TTC549 (cell line): ENCODE results near the gene MARF1.
"Not testable (repeated sequence)": the region's sequence is repeated elsewhere in the genome, so short reads cannot be mapped to it uniquely, and the experiment has no call there.

ENCODE experiments used
- FAIRE-seq: peaks from 2 replicates; lab custom pipeline; 2012; peaks lifted over from hg19 to GRCh38; lab: Jason Lieb, UNC

The MARF1 gene

GRCh38 chr16:15643048-15643945 lies at the start of gene MARF1:
MARF1 (minus strand) TSS chr16:15643154; CDS start chr16:15639233, 3,921 bp downstream.
- FAIRE-seq = no peak

- FAIRE-seq = not testable (repeated sequence)
These were observed 49.6 kb upstream of the MARF1 start for GRCh38 chr16:15692508-15692907.

- FAIRE-seq = no peak
These were observed 48.1 kb upstream of the MARF1 start for GRCh38 chr16:15691046-15691445.

GRCh38 chr16:15690296-15690695 lies 47.3 kb upstream of the MARF1 start:
- no peak for FAIRE-seq

- FAIRE-seq = no peak
These were observed 46.3 kb upstream of the MARF1 start for GRCh38 chr16:15689290-15689689.

- FAIRE-seq = no peak
These were observed 43.3 kb upstream of the MARF1 start for GRCh38 chr16:15686287-15686686.

GRCh38 chr16:15682105-15682570 lies 39.2 kb upstream of the MARF1 start:
- FAIRE-seq = no peak

GRCh38 chr16:15677447-15677846 lies 34.5 kb upstream of the MARF1 start:
- no peak for FAIRE-seq

GRCh38 chr16:15676506-15676905 lies 33.6 kb upstream of the MARF1 start:
- FAIRE-seq = no peak

GRCh38 chr16:15674571-15674970 lies 31.6 kb upstream of the MARF1 start:
- FAIRE-seq = no peak

GRCh38 chr16:15672514-15673167 lies 29.7 kb upstream of the MARF1 start:
- FAIRE-seq = no peak

- FAIRE-seq = not testable (repeated sequence)
These were observed 29.2 kb upstream of the MARF1 start for GRCh38 chr16:15672127-15672513.

GRCh38 chr16:15671530-15672117 lies 28.7 kb upstream of the MARF1 start:
- FAIRE-seq = no peak

GRCh38 chr16:15667091-15667742 lies 24.3 kb upstream of the MARF1 start:
- FAIRE-seq = no peak

- FAIRE-seq = no peak
These were observed 22.2 kb upstream of the MARF1 start for GRCh38 chr16:15665107-15665506.

- FAIRE-seq = no peak
These were observed 17.2 kb upstream of the MARF1 start for GRCh38 chr16:15660203-15660601.

GRCh38 chr16:15658556-15658955 lies 15.6 kb upstream of the MARF1 start:
- FAIRE-seq = no peak

- FAIRE-seq = no peak
These were observed 15.2 kb upstream of the MARF1 start for GRCh38 chr16:15658149-15658548.

GRCh38 chr16:15655561-15655960 lies 12.6 kb upstream of the MARF1 start:
- not testable (repeated sequence) for FAIRE-seq

GRCh38 chr16:15654591-15654990 lies 11.6 kb upstream of the MARF1 start:
- no peak for FAIRE-seq

- FAIRE-seq = no peak
These were observed 10.3 kb upstream of the MARF1 start for GRCh38 chr16:15653227-15653626.

- no peak for FAIRE-seq
These were observed 9.5 kb upstream of the MARF1 start for GRCh38 chr16:15652293-15653001.
